ENCODE measurements around the gene HERC2. TPM values are rescaled to one million over a fixed set of nuclear protein-coding genes. Genes with fewer than 3 reads are reported as not detected.

The HERC2 gene
- total RNA-seq, 1 experiment from 2014 or later, result 69.2 TPM

DNA sequence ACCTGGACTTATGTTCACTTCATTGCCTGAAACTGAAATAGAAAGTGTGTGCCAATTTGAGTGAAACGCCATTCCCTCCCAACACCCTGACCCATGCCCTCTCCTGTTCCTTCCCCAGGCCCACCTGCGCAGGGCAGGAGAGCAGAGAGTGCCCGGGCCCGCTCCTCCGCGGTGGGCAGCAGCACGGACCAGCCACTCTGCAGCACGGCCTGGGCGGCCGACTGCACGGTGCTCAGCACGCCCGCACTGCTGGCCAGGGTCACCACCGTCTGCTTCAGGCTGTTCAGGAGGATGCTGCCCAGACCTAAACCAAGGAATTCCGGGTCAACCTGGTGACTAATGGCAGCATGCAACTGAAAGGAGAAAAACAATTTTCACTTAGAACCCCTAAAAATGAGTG is 66.0 kb downstream of the HERC2 start:
- Mint-ChIP-seq H3K27ac (no peak overlapping the region; a peak in 1 of 7 replicates), H3K9me3 (no peaks in the 10 kb centered on the region), H3K4me1 (peaks cover 0 to 7% of the 10 kb centered on the region in 2 experiments; a peak in 3 of 4 replicates), H3K27me3 (ENCODE audit: low read depth) (no peaks in the 10 kb centered on the region), H3K36me3 (ENCODE audit: insufficient read depth in 1 of 3, low read depth in 3 of 3) (peaks cover 57 to 64% (median 58%) of the 10 kb centered on the region in 3 experiments), H3K4me3 (no peak overlapping the region)
- Histone ChIP-seq H3K9ac (ENCODE audit: extremely low read depth, insufficient read length, low read length) (no peak overlapping the region), H3T11ph (ENCODE audit: low read length) (no peak overlapping the region), H3K14ac (ENCODE audit: insufficient read depth, low read length) (no peak overlapping the region), H3K79me1 (ENCODE audit: insufficient read depth, low read depth, low read length, poor library complexity, severe bottlenecking) (no peaks in the 10 kb centered on the region), H2BK120ac (ENCODE audit: low read depth, low read length, poor library complexity, severe bottlenecking) (no peak overlapping the region), H2AFZ (ENCODE audit: low read length) (no peak overlapping the region), H3K4me2 (ENCODE audit: insufficient read depth, insufficient read length, low read length) (no peak overlapping the region), H3K4ac (ENCODE audit: low read depth, low read length) (no peak overlapping the region), H3K79me2 (ENCODE audit: insufficient read depth, low read length) (no peaks in the 10 kb centered on the region), H3K23me2 (ENCODE audit: insufficient read length, low read depth, low read length, poor library complexity, severe bottlenecking) (no peaks in the 10 kb centered on the region), H2BK20ac (ENCODE audit: low read depth, low read length, poor library complexity, severe bottlenecking) (no peak overlapping the region), H3K27me3 (ENCODE audit: insufficient read depth, low read length) (no peaks in the 10 kb centered on the region), H4K8ac (replicated peaks; ENCODE audit: insufficient read length, low read depth, low read length) (no peak overlapping the region), H3K4me1 (ENCODE audit: insufficient read depth, low read length) (no peaks in the 10 kb centered on the region), H4K91ac (ENCODE audit: insufficient read length, low read depth, low read length) (no peak overlapping the region), H2BK12ac (ENCODE audit: insufficient read length, low read depth, low read length) (no peak overlapping the region), H2BK15ac (ENCODE audit: low read depth, low read length) (no peak overlapping the region), H3K23ac (ENCODE audit: insufficient read length, low read depth, low read length) (no peak overlapping the region), H2BK5ac (ENCODE audit: insufficient read length, low read length) (no peak overlapping the region), H3K18ac (ENCODE audit: insufficient read length, low read depth, low read length) (no peak overlapping the region), H4K5ac (ENCODE audit: insufficient read length, low read depth, low read length) (no peak overlapping the region), H3K9me3 (ENCODE audit: control insufficient read depth, low read depth, low read length) (no peaks in the 10 kb centered on the region), H3K27ac (ENCODE audit: insufficient read length, low read depth, low read length) (no peak overlapping the region), H4K20me1 (ENCODE audit: control insufficient read depth, insufficient read depth, insufficient read length) (no peaks in the 10 kb centered on the region), H2AK5ac (ENCODE audit: insufficient read length, low read length) (no peak overlapping the region), H3K56ac (ENCODE audit: insufficient read length, low read depth, low read length) (no peak overlapping the region)
- TF ChIP-seq, protein P1, sequence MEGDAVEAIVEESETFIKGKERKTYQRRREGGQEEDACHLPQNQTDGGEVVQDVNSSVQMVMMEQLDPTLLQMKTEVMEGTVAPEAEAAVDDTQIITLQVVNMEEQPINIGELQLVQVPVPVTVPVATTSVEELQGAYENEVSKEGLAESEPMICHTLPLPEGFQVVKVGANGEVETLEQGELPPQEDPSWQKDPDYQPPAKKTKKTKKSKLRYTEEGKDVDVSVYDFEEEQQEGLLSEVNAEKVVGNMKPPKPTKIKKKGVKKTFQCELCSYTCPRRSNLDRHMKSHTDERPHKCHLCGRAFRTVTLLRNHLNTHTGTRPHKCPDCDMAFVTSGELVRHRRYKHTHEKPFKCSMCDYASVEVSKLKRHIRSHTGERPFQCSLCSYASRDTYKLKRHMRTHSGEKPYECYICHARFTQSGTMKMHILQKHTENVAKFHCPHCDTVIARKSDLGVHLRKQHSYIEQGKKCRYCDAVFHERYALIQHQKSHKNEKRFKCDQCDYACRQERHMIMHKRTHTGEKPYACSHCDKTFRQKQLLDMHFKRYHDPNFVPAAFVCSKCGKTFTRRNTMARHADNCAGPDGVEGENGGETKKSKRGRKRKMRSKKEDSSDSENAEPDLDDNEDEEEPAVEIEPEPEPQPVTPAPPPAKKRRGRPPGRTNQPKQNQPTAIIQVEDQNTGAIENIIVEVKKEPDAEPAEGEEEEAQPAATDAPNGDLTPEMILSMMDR (conservative IDR thresholded peaks at IDR 0.05), result no peak
- no peak for DNase-seq
- WGBS (ENCODE audit: extremely low coverage, insufficient read length, low lambda C conversion rate), result no CpG with 5 or more reads among the region's 15 CpGs

Measured in H9 (cell line).